HepG2 (cell line): ENCODE results near the gene CAPN10. TPM values are rescaled to one million over a fixed set of nuclear protein-coding genes. Genes with fewer than 3 reads are reported as not detected.

ENCODE experiments used
- GATAD1 ChIP-seq: IDR thresholded peaks from 2 replicates; pipeline ENCODE4 v1.6.1; 2016; ENCODE audit warnings: missing genetic modification reagents, missing compliant biosample characterization
- HDAC1 ChIP-seq: sonication (generic); formaldehyde crosslinking; IDR thresholded peaks from 2 replicates; pipeline ENCODE4 v1.5.1; 2020; ENCODE audit warnings: mild to moderate bottlenecking, missing genetic modification reagents
- HHEX ChIP-seq: IDR thresholded peaks from 2 replicates; pipeline ENCODE4 v1.6.1; 2016; ENCODE audit warnings: control low read depth
- NR1H2 ChIP-seq: sonication (generic); formaldehyde crosslinking; IDR thresholded peaks from 2 replicates; pipeline ENCODE4 v1.8.1; 2022; ENCODE audit warnings: low read depth, missing genetic modification reagents, borderline replicate concordance
- PRDM10 ChIP-seq: sonication (generic); formaldehyde crosslinking; IDR thresholded peaks from 2 replicates; pipeline ENCODE4 v1.4.0; 2020; ENCODE audit warnings: low read depth, missing genetic modification reagents
- RFXAP ChIP-seq: sonication (generic); formaldehyde crosslinking; IDR thresholded peaks from 2 replicates; pipeline ENCODE4 v1.4.0; 2020; ENCODE audit warnings: missing genetic modification reagents, borderline replicate concordance
- SALL1 ChIP-seq: sonication (generic); formaldehyde crosslinking; IDR thresholded peaks from 2 replicates; pipeline ENCODE4 v1.8.0; 2022; ENCODE audit warnings: mild to moderate bottlenecking, missing genetic modification reagents
- ZBTB49 ChIP-seq: sonication (generic); formaldehyde crosslinking; IDR thresholded peaks from 2 replicates; pipeline ENCODE4 v1.4.0; 2020; ENCODE audit warnings: missing genetic modification reagents, borderline replicate concordance
- ZFP1 ChIP-seq: IDR thresholded peaks from 2 replicates; pipeline ENCODE4 v1.6.1; 2016
- ZFP36 ChIP-seq: fragments of 150-350 bp; IDR thresholded peaks from 2 replicates; pipeline ENCODE4 v1.6.1; 2018; ENCODE audit warnings: borderline replicate concordance, low read length, low read depth; ENCODE audit not compliant: partially characterized antibody
- ZNF33B ChIP-seq: sonication (generic); formaldehyde crosslinking; IDR thresholded peaks from 2 replicates; pipeline ENCODE4 v1.5.1; 2020; ENCODE audit warnings: mild to moderate bottlenecking, missing genetic modification reagents
- ZNF687 ChIP-seq: sonication (generic); formaldehyde crosslinking; IDR thresholded peaks from 2 replicates; pipeline ENCODE4 v1.5.1; 2020; ENCODE audit warnings: mild to moderate bottlenecking, missing genetic modification reagents, moderate library complexity
- ZNF780A ChIP-seq: sonication (generic); formaldehyde crosslinking; IDR thresholded peaks from 2 replicates; pipeline ENCODE4 v1.8.0; 2022; ENCODE audit warnings: mild to moderate bottlenecking, missing genetic modification reagents, moderate library complexity
- ZNF839 ChIP-seq: sonication (generic); formaldehyde crosslinking; IDR thresholded peaks from 2 replicates; pipeline ENCODE4 v1.4.0; 2020; ENCODE audit warnings: missing genetic modification reagents, mild to moderate bottlenecking, borderline replicate concordance
- polyA plus RNA-seq, 8 experiments: library from polyadenylated mRNA; depleted of rRNA in 3 of 8; stranded (reverse) in 7 of 8; unstranded in 1 of 8; fragments of >200 nt; fragmentation: Illumina TruSeq in 4 of 8; extraction: Trizol in 4 of 8; gene quantifications; 2 replicates each; pipeline versions ENCODE4 v1.2.1 to v1.2.3, GENCODE V29; 2011 to 2016; ENCODE audit warnings: low read depth in 4 of 8, missing spikeins in 1 of 8, mixed read lengths in 1 of 8; ENCODE audit not compliant: insufficient read depth in 1 of 8
- total RNA-seq, 5 experiments: library from RNA; depleted of rRNA; stranded (reverse); fragments of >200 nt; fragmentation: Illumina TruSeq; extraction: Trizol; gene quantifications; 2 replicates each; pipeline ENCODE4 v1.2.3, GENCODE V29; 2016; ENCODE audit warnings: low read depth in 1 of 5
- TF ChIP-seq, protein P1 (sequence below): sonication (generic); formaldehyde crosslinking; IDR thresholded peaks from 2 replicates; pipeline ENCODE4 v1.4.0; 2020; ENCODE audit warnings: missing genetic modification reagents
- TF ChIP-seq, protein P2 (sequence below): sonication (generic); formaldehyde crosslinking; IDR thresholded peaks from 2 replicates; pipeline ENCODE4 v1.4.0; 2020; ENCODE audit warnings: missing genetic modification reagents, borderline replicate concordance

Gene CAPN10
- total and polyA plus RNA-seq, 2 of the 13 experiments (the other 11 are each of a cell fraction or from before 2014, with no cell fraction given), result 27.6 to 32.4 TPM

DNA sequence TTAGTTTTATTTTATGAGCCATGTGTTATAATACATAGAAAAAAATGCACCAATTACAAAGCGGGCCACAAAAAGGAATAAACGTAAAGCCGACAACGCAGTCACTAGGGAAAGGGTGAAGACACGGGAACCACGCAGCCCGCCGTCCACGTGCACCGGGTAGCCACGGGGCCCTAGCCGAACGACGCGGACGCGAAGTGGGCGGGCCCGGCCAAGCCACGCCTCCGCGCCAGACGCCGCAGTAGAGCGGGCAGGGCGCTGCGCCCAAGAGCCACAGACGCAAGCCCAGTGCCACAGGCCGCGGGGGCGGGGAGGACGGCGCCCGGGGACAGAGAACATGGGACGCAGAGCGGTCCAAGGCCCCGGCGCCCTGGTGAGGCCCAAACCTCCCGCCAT lies 26.5 kb upstream of the CAPN10 start, which contains the start of gene DUSP28 (continued):
- TF ChIP-seq ZNF687 (CRISPR knock-in tag), result peak; percentile 93; the same call in 1 of the 2 replicates
- peak; percentile 85; the same call in 1 of the 2 replicates for TF ChIP-seq HDAC1 (CRISPR knock-in tag)
- TF ChIP-seq ZNF33B, result peak; percentile 50; the same call in 1 of the 2 replicates
- no peak for TF ChIP-seq ZNF839 (CRISPR knock-in tag)
- peak; percentile 91 for TF ChIP-seq SALL1 (CRISPR knock-in tag)
- TF ChIP-seq, protein P1, sequence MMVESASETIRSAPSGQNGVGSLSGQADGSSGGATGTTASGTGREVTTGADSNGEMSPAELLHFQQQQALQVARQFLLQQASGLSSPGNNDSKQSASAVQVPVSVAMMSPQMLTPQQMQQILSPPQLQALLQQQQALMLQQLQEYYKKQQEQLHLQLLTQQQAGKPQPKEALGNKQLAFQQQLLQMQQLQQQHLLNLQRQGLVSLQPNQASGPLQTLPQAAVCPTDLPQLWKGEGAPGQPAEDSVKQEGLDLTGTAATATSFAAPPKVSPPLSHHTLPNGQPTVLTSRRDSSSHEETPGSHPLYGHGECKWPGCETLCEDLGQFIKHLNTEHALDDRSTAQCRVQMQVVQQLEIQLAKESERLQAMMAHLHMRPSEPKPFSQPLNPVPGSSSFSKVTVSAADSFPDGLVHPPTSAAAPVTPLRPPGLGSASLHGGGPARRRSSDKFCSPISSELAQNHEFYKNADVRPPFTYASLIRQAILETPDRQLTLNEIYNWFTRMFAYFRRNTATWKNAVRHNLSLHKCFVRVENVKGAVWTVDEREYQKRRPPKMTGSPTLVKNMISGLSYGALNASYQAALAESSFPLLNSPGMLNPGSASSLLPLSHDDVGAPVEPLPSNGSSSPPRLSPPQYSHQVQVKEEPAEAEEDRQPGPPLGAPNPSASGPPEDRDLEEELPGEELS (CRISPR knock-in tag), result peak; percentile 65
- no peak for TF ChIP-seq PRDM10
- TF ChIP-seq RFXAP (CRISPR knock-in tag), result no peak; the same call in 1 of the 2 replicates
- no peak for TF ChIP-seq ZFP36
- no peak; the same call in 1 of the 2 replicates for TF ChIP-seq ZFP1
- TF ChIP-seq NR1H2 (CRISPR knock-in tag), result no peak
- TF ChIP-seq GATAD1 (CRISPR knock-in tag), result peak; percentile 77
- no peak for TF ChIP-seq ZBTB49 (CRISPR knock-in tag)
- TF ChIP-seq ZNF780A (CRISPR knock-in tag), result peak; percentile 33; the same call in 1 of the 2 replicates
- TF ChIP-seq, protein P2, sequence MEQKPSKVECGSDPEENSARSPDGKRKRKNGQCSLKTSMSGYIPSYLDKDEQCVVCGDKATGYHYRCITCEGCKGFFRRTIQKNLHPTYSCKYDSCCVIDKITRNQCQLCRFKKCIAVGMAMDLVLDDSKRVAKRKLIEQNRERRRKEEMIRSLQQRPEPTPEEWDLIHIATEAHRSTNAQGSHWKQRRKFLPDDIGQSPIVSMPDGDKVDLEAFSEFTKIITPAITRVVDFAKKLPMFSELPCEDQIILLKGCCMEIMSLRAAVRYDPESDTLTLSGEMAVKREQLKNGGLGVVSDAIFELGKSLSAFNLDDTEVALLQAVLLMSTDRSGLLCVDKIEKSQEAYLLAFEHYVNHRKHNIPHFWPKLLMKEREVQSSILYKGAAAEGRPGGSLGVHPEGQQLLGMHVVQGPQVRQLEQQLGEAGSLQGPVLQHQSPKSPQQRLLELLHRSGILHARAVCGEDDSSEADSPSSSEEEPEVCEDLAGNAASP (CRISPR knock-in tag), result peak; percentile 65; the same call in 1 of the 2 replicates
- no peak for TF ChIP-seq HHEX
